HG03342 (cell line): ENCODE measurements around the gene PELO.
"Not testable (repeated sequence)": the region's sequence is repeated elsewhere in the genome, so short reads cannot be mapped to it uniquely, and the experiment has no call there.

Source experiments
- ATAC-seq: cut with Tn5 transposase; IDR thresholded peaks from one replicate; pipeline ENCODE4 v1.9.1; 2021; ENCODE audit warnings: mild to moderate bottlenecking, moderate library complexity; ENCODE audit not compliant: unreplicated experiment

The PELO gene

GRCh38 chr5:52787600-52788504 is at the start of gene PELO, which contains the start of gene ITGA1:
Gene PELO (plus strand): TSS chr5:52787916. CDS start chr5:52800395, 12,479 bp downstream.
Gene ITGA1 (plus strand): TSS chr5:52787916. CDS start chr5:52788354, 438 bp downstream.
- ATAC-seq, result peak; percentile 67

- ATAC-seq, result peak; percentile 57
These were observed 49.6 kb upstream of the PELO start for GRCh38 chr5:52738095-52738506.

- no peak for ATAC-seq
These were observed 47.7 kb upstream of the PELO start for GRCh38 chr5:52740007-52740406.

DNA sequence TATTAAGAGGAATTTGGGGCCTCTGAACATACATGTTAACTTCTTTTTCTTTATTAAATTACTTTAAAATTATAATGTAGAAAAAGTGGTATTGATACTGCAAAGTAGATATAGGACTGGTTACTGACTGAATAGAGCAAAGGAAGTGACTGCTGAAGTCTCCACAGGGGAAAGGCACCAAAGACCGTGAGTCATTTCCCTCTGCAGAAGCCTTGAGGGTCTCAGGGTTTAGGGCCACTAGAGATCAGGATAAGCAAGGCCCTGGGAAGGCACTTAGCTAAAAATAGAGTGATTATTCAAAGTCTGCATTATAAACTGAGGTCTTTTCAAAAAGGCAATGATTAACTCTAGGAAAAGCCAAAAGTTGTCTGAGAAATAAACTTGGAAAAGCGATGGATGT is 44.7 kb upstream of the PELO start:
- ATAC-seq, result no peak

DNA sequence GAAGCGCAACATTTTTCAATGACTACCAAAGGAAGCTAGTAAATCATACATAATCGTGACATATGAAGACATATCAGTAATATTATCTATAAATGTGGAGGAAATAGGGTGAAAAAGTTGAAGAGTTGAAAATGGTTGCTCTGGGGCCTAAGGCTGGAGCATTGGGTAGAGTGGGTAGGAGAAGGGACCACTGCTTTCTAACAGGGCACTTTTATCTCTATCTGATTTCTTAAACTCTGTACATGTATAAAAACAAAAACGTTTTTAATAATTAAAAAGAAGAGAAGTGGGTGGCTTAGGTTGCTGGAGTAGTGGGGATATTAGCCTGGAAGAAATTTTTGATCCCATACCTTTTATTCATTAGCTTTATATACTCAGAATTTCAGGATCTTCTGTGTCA is 44.2 kb upstream of the PELO start:
- no peak for ATAC-seq

DNA sequence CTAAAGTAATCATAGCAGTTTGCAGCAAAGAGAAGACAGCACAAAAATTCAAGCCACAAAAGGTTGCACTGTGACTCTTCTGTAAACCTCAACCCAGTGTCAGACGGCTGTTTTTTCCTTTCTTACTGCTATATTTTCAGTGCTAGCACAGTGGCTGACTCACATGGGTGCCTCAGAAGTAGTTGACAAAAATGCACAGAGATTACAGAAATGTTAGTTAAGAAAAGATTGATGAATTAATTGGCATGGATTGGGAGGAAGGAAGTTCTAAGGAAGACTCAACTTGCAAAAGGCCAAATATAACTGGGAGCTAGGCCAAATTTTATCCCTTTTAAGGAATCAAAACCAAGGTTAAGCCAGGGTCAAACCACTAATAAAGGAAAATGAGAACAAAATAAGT is 43.7 kb upstream of the PELO start:
- peak; percentile 77 for ATAC-seq

GRCh38 chr5:52744867-52745458 is 42.8 kb upstream of the PELO start:
- ATAC-seq, result not testable (repeated sequence)

- ATAC-seq, result no peak
These were observed 41.2 kb upstream of the PELO start for GRCh38 chr5:52746539-52746938.

DNA sequence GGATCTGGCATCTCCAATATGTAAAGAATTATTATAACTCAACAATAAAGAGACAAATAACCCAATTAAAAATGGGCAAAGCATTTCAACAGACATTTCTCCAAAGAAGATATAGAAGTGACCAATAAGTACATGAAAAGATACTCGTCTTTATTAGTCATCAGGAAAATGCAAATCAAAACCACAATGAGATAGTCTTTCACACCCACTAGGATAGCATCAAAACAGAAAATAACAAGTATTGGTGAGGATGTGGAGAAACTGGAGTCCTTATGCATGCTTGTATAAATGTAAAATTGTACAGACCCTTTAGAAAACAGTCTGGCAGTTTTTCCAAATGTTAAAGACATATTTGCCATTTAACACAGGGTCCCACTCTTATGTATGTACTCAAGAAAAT is 39.1 kb upstream of the PELO start:
- ATAC-seq, result peak; percentile 48

DNA sequence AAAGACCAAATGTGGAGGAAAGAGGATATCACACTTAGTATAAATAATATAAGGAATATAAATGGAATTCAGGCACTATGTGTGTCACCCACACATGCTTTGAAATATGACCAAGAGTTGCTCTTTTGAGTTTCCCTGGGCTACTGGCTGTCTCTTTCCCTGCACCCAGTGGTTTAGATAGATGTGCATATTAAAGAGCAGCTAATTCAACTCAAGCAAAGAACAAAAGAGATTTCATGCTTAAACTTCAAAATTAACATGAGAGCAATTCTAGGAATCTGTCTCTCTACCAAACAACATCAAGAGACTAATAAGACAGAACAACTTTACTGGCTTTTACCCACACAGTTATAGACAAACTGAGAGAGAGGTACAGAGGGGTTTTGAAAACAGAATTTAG is 38.0 kb upstream of the PELO start:
- ATAC-seq, result no peak

- no peak for ATAC-seq
These were observed 36.6 kb upstream of the PELO start for GRCh38 chr5:52751137-52751536.

GRCh38 chr5:52754051-52754450 is 33.7 kb upstream of the PELO start:
- no peak for ATAC-seq

GRCh38 chr5:52757527-52757926 is 30.2 kb upstream of the PELO start:
- ATAC-seq, result no peak

GRCh38 chr5:52758014-52758413 is 29.7 kb upstream of the PELO start:
- no peak for ATAC-seq

DNA sequence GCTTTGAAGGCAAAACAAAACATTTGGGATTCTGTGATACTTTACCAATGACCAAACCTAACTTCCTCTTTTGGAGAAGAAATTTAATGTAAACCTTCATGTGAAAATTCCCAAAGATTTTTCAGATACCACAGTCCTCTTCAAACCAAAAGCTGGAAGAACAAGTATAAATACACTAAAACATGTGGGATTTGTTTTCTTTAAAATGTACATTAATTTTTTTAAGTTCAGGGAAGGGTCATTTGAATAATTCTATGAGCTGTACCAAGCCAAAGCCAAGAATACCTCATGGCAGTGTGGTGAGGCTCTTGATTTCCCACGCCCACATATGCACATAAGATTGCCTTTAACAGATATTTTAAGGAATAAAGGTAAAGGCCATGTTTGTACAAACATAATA is 28.4 kb upstream of the PELO start:
- ATAC-seq, result no peak

GRCh38 chr5:52760695-52761366 is 26.9 kb upstream of the PELO start:
- peak; percentile 65 for ATAC-seq

GRCh38 chr5:52767217-52767743 is 20.4 kb upstream of the PELO start:
- no peak for ATAC-seq

GRCh38 chr5:52767766-52768480 is 19.8 kb upstream of the PELO start:
- ATAC-seq, result peak; percentile 43

DNA sequence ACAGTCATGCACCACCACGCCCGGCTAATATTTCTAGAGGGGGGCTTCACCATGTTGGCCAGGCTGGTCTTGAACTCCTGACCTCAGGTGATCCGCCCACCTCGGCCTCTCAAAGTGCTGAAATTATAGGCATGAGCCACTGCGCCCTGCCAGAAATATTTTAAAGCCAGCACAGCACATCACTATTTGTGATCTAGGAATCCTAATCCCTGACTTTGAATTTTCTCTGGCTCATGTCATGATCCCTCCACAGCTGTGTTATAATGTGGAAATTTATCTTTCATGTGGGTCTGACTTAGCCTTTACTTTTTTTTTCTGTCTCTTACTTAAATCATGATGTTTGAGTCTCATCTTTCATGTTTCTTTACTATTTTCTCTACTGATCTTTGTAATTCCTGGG is 18.7 kb upstream of the PELO start:
- no peak for ATAC-seq

GRCh38 chr5:52770287-52770939 is 17.3 kb upstream of the PELO start:
- no peak for ATAC-seq
